Caco-2 (cell line): ENCODE results near the gene AHCYL2. TPM values are rescaled to one million over a fixed set of nuclear protein-coding genes. Genes with fewer than 3 reads are reported as not detected.
"Not testable (repeated sequence)": the region's sequence is repeated elsewhere in the genome, so short reads cannot be mapped to it uniquely, and the experiment has no call there.

ENCODE experiments used
- BruUV-seq: library from RNA; stranded (reverse); fragments of 400-500 nt; replicated peaks from 2 replicates; lab custom pipeline; 2021; lab: Mats Ljungman, UMichigan
- CTCF ChIA-PET: fragments of 300-600 bp; sonication (Branson Sonifier 250); formaldehyde crosslinking; loops from one replicate; lab custom pipeline; 2022; ENCODE audit warnings: antibody characterized with exemption; lab: Charles Lee
- POLR2A ChIA-PET: fragments of 300-600 bp; sonication (Branson Sonifier 250); formaldehyde crosslinking; loops from one replicate; lab custom pipeline; 2022; ENCODE audit warnings: antibody characterized with exemption; lab: Charles Lee
- DNase-seq, 2 experiments: peaks; one replicate each; pipeline versions ENCODE4 v3.0.0 to v3.0.0-alpha.2; 2020 to 2022
- H3K27me3 ChIP-seq: replicated peaks from 2 replicates; pipeline ENCODE4 v1.6.0; 2011; ENCODE audit warnings: low read length; ENCODE audit not compliant: control insufficient read depth, insufficient read depth
- H3K36me3 ChIP-seq: 2 replicates; pipeline ENCODE4 v1.5.1; 2011; ENCODE audit warnings: low read length; ENCODE audit not compliant: control insufficient read depth, insufficient read depth
- H3K4me1 ChIP-seq: fragments of 250-450 bp; sonication (Bioruptor Pico); 2 replicates; pipeline ENCODE4 v1.5.1; 2020; ENCODE audit warnings: mild to moderate bottlenecking
- H3K4me3 ChIP-seq: 2 replicates; pipeline ENCODE4 v1.5.1; 2011; ENCODE audit warnings: low read depth, mild to moderate bottlenecking, control low read depth, low read length
- H3K9me3 ChIP-seq: fragments of 250-450 bp; sonication (Bioruptor Pico); 2 replicates; pipeline ENCODE4 v1.5.1; 2020; ENCODE audit warnings: mild to moderate bottlenecking, moderate library complexity
- H3K27ac Mint-ChIP-seq: one replicate; pipeline ENCODE4 v1.8.0; 2022; ENCODE audit warnings: mixed read lengths; ENCODE audit not compliant: unreplicated experiment
- H3K27me3 Mint-ChIP-seq: one replicate; pipeline ENCODE4 v1.8.0; 2022; ENCODE audit warnings: mixed read lengths; ENCODE audit not compliant: insufficient read depth, unreplicated experiment
- H3K36me3 Mint-ChIP-seq: one replicate; pipeline ENCODE4 v1.8.0; 2022; ENCODE audit warnings: mild to moderate bottlenecking, mixed read lengths; ENCODE audit not compliant: insufficient read depth, unreplicated experiment
- H3K4me1 Mint-ChIP-seq: one replicate; pipeline ENCODE4 v1.8.0; 2022; ENCODE audit warnings: low read depth, mixed read lengths; ENCODE audit not compliant: unreplicated experiment
- H3K4me3 Mint-ChIP-seq: one replicate; pipeline ENCODE4 v1.8.0; 2022; ENCODE audit warnings: mild to moderate bottlenecking, moderate library complexity, mixed read lengths; ENCODE audit not compliant: unreplicated experiment
- H3K9me3 Mint-ChIP-seq: one replicate; pipeline ENCODE4 v1.8.0; 2022; ENCODE audit warnings: mixed read lengths; ENCODE audit not compliant: unreplicated experiment
- CTCF ChIP-seq, 2 experiments: fragments of 200-600 bp in 1 of 2; IDR thresholded peaks; 1 replicate in 1 of 2; 2 replicates in 1 of 2; pipeline versions ENCODE4 v1.5.1 to v1.8.0; 2011 to 2022; ENCODE audit warnings: antibody characterized with exemption in 1 of 2, control low read depth in 1 of 2, inconsistent platforms in 1 of 2, low read depth in 1 of 2, low read length in 1 of 2, mild to moderate bottlenecking in 1 of 2, moderate library complexity in 1 of 2; ENCODE audit not compliant: insufficient read depth in 1 of 2, severe bottlenecking in 1 of 2, unreplicated experiment in 1 of 2
- intact Hi-C: fragments of 100-400 bp; cut with micrococcal nuclease; formaldehyde crosslinking; loops from one replicate; pipeline ENCODE4 v1.10.0; 2022; ENCODE audit not compliant: unreplicated experiment
- total RNA-seq: library from RNA; stranded (reverse); gene quantifications from 2 replicates; pipeline ENCODE4 v1.2.3, GENCODE V29; 2022

Gene AHCYL2
- total RNA-seq, 1 experiment from 2014 or later: 15.8 TPM

GRCh38 chr7:129448608-129449007 lies 223.8 kb downstream of the AHCYL2 start:
- POLR2A ChIA-PET, CTCF ChIA-PET, intact Hi-C loops, H3K4me1 Mint-ChIP-seq, H3K36me3 ChIP-seq, H3K27me3 Mint-ChIP-seq, H3K27me3 ChIP-seq, H3K9me3 ChIP-seq, H3K4me3 ChIP-seq, H3K36me3 Mint-ChIP-seq, H3K4me1 ChIP-seq, H3K9me3 Mint-ChIP-seq, H3K4me3 Mint-ChIP-seq, H3K27ac Mint-ChIP-seq, DNase-seq, BruUV-seq: not testable (repeated sequence)

GRCh38 chr7:129450295-129450694 lies 225.5 kb downstream of the AHCYL2 start:
- ChIA-PET CTCF (no interaction called here), POLR2A (no interaction called here)
- Histone ChIP-seq H3K9me3 (no peaks in the 10 kb centered on the region), H3K4me1 (no peaks in the 10 kb centered on the region), H3K4me3 (no peak overlapping the region), H3K36me3 (no peaks in the 10 kb centered on the region), H3K27me3 (no peaks in the 10 kb centered on the region)
- no TSS peak for BruUV-seq
- no peaks in the 10 kb centered on the region for H3K9me3 Mint-ChIP-seq
- H3K27me3 Mint-ChIP-seq: no peaks in the 10 kb centered on the region
- H3K36me3 Mint-ChIP-seq: no peaks in the 10 kb centered on the region
- TF ChIP-seq CTCF (IDR thresholded peaks at IDR 0.05; ENCODE audit: insufficient read depth in 1 of 2, low read depth in 1 of 2, low read length in 1 of 2, severe bottlenecking in 1 of 2, unreplicated experiment in 1 of 2): no peak
- H3K27ac Mint-ChIP-seq: no peak overlapping the region
- H3K4me1 Mint-ChIP-seq: no peaks in the 10 kb centered on the region
- intact Hi-C loops: no loop called here
- no peak overlapping the region for H3K4me3 Mint-ChIP-seq
- no peak for DNase-seq

- Mint-ChIP-seq H3K36me3 (no peaks in the 10 kb centered on the region), H3K4me3 (no peak overlapping the region), H3K9me3 (no peaks in the 10 kb centered on the region), H3K4me1 (no peaks in the 10 kb centered on the region), H3K27ac (no peak overlapping the region), H3K27me3 (no peaks in the 10 kb centered on the region)
- no peaks in the 10 kb centered on the region for H3K27me3 ChIP-seq
- no peak for TF ChIP-seq CTCF (IDR thresholded peaks at IDR 0.05; ENCODE audit: insufficient read depth in 1 of 2, low read depth in 1 of 2, low read length in 1 of 2, severe bottlenecking in 1 of 2, unreplicated experiment in 1 of 2)
- ChIA-PET CTCF (no interaction called here), POLR2A (no interaction called here)
- H3K4me3 ChIP-seq: no peak overlapping the region
- intact Hi-C loops: no loop called here
- DNase-seq: no peak
- H3K36me3 ChIP-seq: no peaks in the 10 kb centered on the region
- no peaks in the 10 kb centered on the region for H3K9me3 ChIP-seq
- 0 out of 2 replicates have a peak, but pooled peaks cover 6% of the 10 kb centered on the region for H3K4me1 ChIP-seq
- BruUV-seq: no TSS peak
Observed at GRCh38 chr7:129452589-129453231, 227.9 kb downstream of the AHCYL2 start.
